Keratinocyte (primary cell): ENCODE measurements around the gene SIRT7. TPM values are rescaled to one million over a fixed set of nuclear protein-coding genes. Genes with fewer than 3 reads are reported as not detected.

Source experiments
- DNase-seq: peaks from one replicate; pipeline ENCODE4 v3.0.0-alpha.2; 2011; ENCODE audit warnings: low read depth, missing footprints, low spot score
- FAIRE-seq: peaks from 2 replicates; lab custom pipeline; 2011; peaks lifted over from hg19 to GRCh38; lab: Jason Lieb, UNC
- H2AFZ ChIP-seq: 2 replicates; pipeline ENCODE4 v1.6.0; 2012; ENCODE audit warnings: low read length, control low read depth, inconsistent platforms; ENCODE audit not compliant: control insufficient read depth
- H3K27ac ChIP-seq: 2 replicates; pipeline ENCODE4 v1.5.1; 2011; ENCODE audit warnings: low read length; ENCODE audit not compliant: control insufficient read depth, insufficient read depth
- H3K27me3 ChIP-seq: 3 replicates; pipeline ENCODE4 v1.6.0; 2011; ENCODE audit warnings: low read length; ENCODE audit not compliant: control insufficient read depth, insufficient read depth; ENCODE audit errors: extremely low read depth
- H3K36me3 ChIP-seq, 2 experiments: 2 replicates in 1 of 2; 3 replicates in 1 of 2; pipeline ENCODE4 v1.5.1; 2011; ENCODE audit warnings: low read length in 2 of 2, mild to moderate bottlenecking in 1 of 2; ENCODE audit not compliant: control insufficient read depth in 2 of 2, insufficient read depth in 2 of 2; ENCODE audit errors: extremely low read depth in 1 of 2
- H3K4me1 ChIP-seq: 3 replicates; pipeline ENCODE4 v1.5.1; 2011; ENCODE audit warnings: low read length; ENCODE audit not compliant: control insufficient read depth, insufficient read depth; ENCODE audit errors: extremely low read depth
- H3K4me2 ChIP-seq: 3 replicates; pipeline ENCODE4 v1.6.0; 2011; ENCODE audit warnings: low read depth, low read length; ENCODE audit not compliant: control insufficient read depth, insufficient read depth; ENCODE audit errors: extremely low read depth
- H3K4me3 ChIP-seq, 3 experiments: fragments of 200-600 bp in 1 of 3; sonication (generic) in 1 of 3; 2 replicates in 2 of 3; 3 replicates in 1 of 3; pipeline ENCODE4 v1.5.1; 2011 to 2016; ENCODE audit warnings: low read length in 3 of 3, mild to moderate bottlenecking in 3 of 3, control low read depth in 2 of 3, inconsistent platforms in 1 of 3, low read depth in 1 of 3, mixed read lengths in 1 of 3, mixed run types in 1 of 3, moderate library complexity in 1 of 3; ENCODE audit not compliant: control insufficient read depth in 2 of 3, insufficient read depth in 2 of 3; ENCODE audit errors: extremely low read depth in 1 of 3
- H3K79me2 ChIP-seq: 2 replicates; pipeline ENCODE4 v1.6.0; 2012; ENCODE audit warnings: low read length; ENCODE audit not compliant: control insufficient read depth, insufficient read depth
- H3K9ac ChIP-seq: 3 replicates; pipeline ENCODE4 v1.6.0; 2011; ENCODE audit warnings: low read length; ENCODE audit not compliant: control insufficient read depth, insufficient read depth; ENCODE audit errors: extremely low read depth
- H3K9me1 ChIP-seq: 3 replicates; pipeline ENCODE4 v1.6.0; 2011; ENCODE audit warnings: low read length; ENCODE audit not compliant: control insufficient read depth, insufficient read depth; ENCODE audit errors: extremely low read depth
- H3K9me3 ChIP-seq: 2 replicates; pipeline ENCODE4 v1.5.1; 2012; ENCODE audit warnings: low read depth, low read length; ENCODE audit not compliant: control insufficient read depth
- H4K20me1 ChIP-seq: 3 replicates; pipeline ENCODE4 v1.6.0; 2011; ENCODE audit warnings: low read length; ENCODE audit not compliant: control insufficient read depth, insufficient read depth; ENCODE audit errors: extremely low read depth
- CTCF ChIP-seq, 3 experiments: IDR thresholded peaks in 1 of 3; conservative IDR thresholded peaks in 1 of 3; optimal IDR thresholded peaks in 1 of 3; 2 replicates in 2 of 3; 3 replicates in 1 of 3; pipeline versions ENCODE3 to v1.5.1; 2011; ENCODE audit warnings: low read length in 3 of 3, mild to moderate bottlenecking in 3 of 3, moderate library complexity in 2 of 3, control low read depth in 1 of 3, inconsistent platforms in 1 of 3; ENCODE audit not compliant: insufficient read depth in 2 of 3; ENCODE audit errors: extremely low read depth in 1 of 3
- dilution Hi-C: fragments of 300-500 bp; cut with MboI; formaldehyde crosslinking; loops from one replicate; pipeline ENCODE4 v1.7.0; 2020; ENCODE audit warnings: low sequenced_read_pairs; ENCODE audit not compliant: extremely low pct_ligation_motif_present
- polyA plus RNA-seq, 5 experiments: library from polyadenylated mRNA; depleted of rRNA in 3 of 5; stranded (reverse) in 3 of 5; stranded (forward) in 1 of 5; unstranded in 1 of 5; fragments of >200 nt; gene quantifications; 1 replicate in 1 of 5; 2 replicates in 3 of 5; 3 replicates in 1 of 5; pipeline versions ENCODE4 v1.2.1 to v1.2.3, GENCODE V29; 2011 to 2012; ENCODE audit warnings: missing spikeins in 2 of 5, low read depth in 1 of 5, low replicate concordance in 1 of 5

The SIRT7 gene
- polyA plus RNA-seq, 1 donor (not counting 4 experiments of a cell fraction or from before 2014, with no cell fraction given), result 6.9 TPM

- Histone ChIP-seq H3K79me2 (peaks cover 58% of the 10 kb centered on the region), H3K9me3 (no peaks in the 10 kb centered on the region), H3K4me2 (no peak overlapping the region), H3K27me3 (no peaks in the 10 kb centered on the region), H3K4me1 (peaks cover 40% of the 10 kb centered on the region), H3K9ac (peak overlapping the region; percentile 19), H3K36me3 (peaks cover 21 to 38% of the 10 kb centered on the region in 2 experiments), H3K27ac (no peak overlapping the region), H3K9me1 (peaks cover 7% of the 10 kb centered on the region), H4K20me1 (peaks cover 19% of the 10 kb centered on the region), H3K4me3 (no peak overlapping the region), H2AFZ (no peak overlapping the region)
- DNase-seq (no peak), FAIRE-seq (no peak)
- TF ChIP-seq CTCF (optimal IDR thresholded peaks at IDR 0.05 in 1 of 3, IDR thresholded peaks at IDR 0.05 in 1 of 3, conservative IDR thresholded peaks at IDR 0.05 in 1 of 3; ENCODE audit: extremely low read depth in 1 of 3, insufficient read depth in 2 of 3, low read length in 3 of 3), result no peak
- dilution Hi-C loops, result no loop called here
Measured at GRCh38 chr17:81865733-81866439, 52.1 kb downstream of the SIRT7 start.

GRCh38 chr17:81865358-81865732, 52.6 kb downstream of the SIRT7 start:
- Histone ChIP-seq H3K27ac (no peak overlapping the region), H2AFZ (no peak overlapping the region), H3K4me3 (no peak overlapping the region), H3K4me1 (peaks cover 40% of the 10 kb centered on the region), H3K9me3 (no peaks in the 10 kb centered on the region), H3K9ac (no peak overlapping the region), H3K36me3 (peaks cover 21 to 38% of the 10 kb centered on the region in 2 experiments), H3K27me3 (no peaks in the 10 kb centered on the region), H3K4me2 (no peak overlapping the region), H3K79me2 (peaks cover 53% of the 10 kb centered on the region), H4K20me1 (peaks cover 19% of the 10 kb centered on the region), H3K9me1 (peaks cover 7% of the 10 kb centered on the region)
- dilution Hi-C loops, result no loop called here
- DNase-seq (no peak), FAIRE-seq (no peak)
- no peak for TF ChIP-seq CTCF (optimal IDR thresholded peaks at IDR 0.05 in 1 of 3, IDR thresholded peaks at IDR 0.05 in 1 of 3, conservative IDR thresholded peaks at IDR 0.05 in 1 of 3; ENCODE audit: extremely low read depth in 1 of 3, insufficient read depth in 2 of 3, low read length in 3 of 3)
